Measurements from ENCODE around the gene GRIN2C. TPM values are rescaled to one million over a fixed set of nuclear protein-coding genes. Genes with fewer than 3 reads are reported as not detected.
A peak's percentile ranks its signal among the peaks of the same experiment; 100 is the strongest.

The GRIN2C gene
- total RNA-seq, 1 donor from 2014 or later, result 0.74 TPM

DNA sequence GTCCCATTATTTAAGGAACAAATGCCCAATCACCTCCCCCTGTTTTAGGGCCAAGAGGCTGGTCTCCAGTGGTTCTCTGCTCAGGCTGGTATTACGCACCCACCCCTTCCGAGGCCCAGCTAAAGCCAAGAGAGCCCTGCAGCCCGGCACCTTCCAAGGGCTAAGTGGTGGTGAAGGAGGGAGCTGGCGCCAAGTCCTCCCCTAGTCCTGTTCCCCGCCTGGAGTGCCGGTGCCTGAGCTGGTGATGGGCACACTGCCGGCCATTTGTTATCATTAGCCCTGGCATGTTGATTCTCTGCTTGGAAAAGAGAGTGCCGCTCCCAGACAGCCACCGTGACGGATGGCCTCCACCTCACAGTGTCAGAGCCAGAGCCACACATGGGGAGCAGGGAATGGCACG, 31.9 kb downstream of the GRIN2C start:
- no peak for DNase-seq (ENCODE audit: low spot score)
- H3K4me3 Mint-ChIP-seq (ENCODE audit: unreplicated experiment), result no peak overlapping the region
- H3K4me1 Mint-ChIP-seq (ENCODE audit: unreplicated experiment), result no peaks in the 10 kb centered on the region
- TF ChIP-seq, protein P1, sequence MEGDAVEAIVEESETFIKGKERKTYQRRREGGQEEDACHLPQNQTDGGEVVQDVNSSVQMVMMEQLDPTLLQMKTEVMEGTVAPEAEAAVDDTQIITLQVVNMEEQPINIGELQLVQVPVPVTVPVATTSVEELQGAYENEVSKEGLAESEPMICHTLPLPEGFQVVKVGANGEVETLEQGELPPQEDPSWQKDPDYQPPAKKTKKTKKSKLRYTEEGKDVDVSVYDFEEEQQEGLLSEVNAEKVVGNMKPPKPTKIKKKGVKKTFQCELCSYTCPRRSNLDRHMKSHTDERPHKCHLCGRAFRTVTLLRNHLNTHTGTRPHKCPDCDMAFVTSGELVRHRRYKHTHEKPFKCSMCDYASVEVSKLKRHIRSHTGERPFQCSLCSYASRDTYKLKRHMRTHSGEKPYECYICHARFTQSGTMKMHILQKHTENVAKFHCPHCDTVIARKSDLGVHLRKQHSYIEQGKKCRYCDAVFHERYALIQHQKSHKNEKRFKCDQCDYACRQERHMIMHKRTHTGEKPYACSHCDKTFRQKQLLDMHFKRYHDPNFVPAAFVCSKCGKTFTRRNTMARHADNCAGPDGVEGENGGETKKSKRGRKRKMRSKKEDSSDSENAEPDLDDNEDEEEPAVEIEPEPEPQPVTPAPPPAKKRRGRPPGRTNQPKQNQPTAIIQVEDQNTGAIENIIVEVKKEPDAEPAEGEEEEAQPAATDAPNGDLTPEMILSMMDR (IDR thresholded peaks at IDR 0.05; ENCODE audit: unreplicated experiment), result no peak
- H3K36me3 Mint-ChIP-seq (ENCODE audit: low read depth, unreplicated experiment), result peaks cover 14% of the 10 kb centered on the region
- no peaks in the 10 kb centered on the region for H3K9me3 Mint-ChIP-seq (ENCODE audit: unreplicated experiment)
- no peak overlapping the region for H3K27ac Mint-ChIP-seq (ENCODE audit: unreplicated experiment)
- H3K27me3 Mint-ChIP-seq (ENCODE audit: unreplicated experiment), result peaks cover 5% of the 10 kb centered on the region

DNA sequence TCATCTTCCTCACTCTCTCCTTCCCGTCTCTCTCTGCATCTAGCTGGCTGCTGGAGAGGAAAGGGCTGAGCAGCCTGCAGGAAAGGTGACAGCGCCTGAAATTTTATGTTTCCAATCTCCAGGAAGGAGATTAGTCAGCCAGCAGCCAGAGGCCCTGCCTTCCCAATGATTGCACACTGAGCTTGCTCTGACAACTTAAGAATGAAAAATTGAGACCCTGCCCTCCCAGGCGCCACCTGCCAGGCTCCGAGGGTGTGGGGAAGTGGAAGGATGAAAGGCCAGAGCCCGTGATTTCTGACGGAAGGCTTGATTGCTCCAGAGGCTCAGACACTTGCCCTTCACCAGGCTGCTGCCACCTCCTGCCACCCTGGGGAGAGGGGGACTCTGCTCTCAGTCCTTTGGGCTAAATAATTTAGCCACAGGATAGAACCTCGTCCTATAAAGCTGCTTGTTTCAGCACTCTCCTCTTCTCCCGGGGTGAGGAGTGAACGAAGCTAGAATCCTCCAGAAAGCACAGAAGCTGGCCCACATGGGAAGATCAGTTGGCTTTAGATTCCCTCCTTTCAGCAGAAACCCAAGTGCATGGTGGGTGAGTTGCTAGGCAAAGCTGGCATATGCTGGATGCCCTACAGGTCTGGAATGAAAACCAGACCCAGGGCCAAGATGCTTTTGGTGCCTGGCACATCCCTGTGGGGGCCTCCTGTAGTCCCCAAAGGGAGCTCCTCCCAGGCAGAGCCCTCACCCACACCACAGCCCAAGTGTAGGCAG, 33.5 kb downstream of the GRIN2C start:
- DNase-seq (ENCODE audit: low spot score), result no peak
- TF ChIP-seq, protein P1 (IDR thresholded peaks at IDR 0.05; ENCODE audit: unreplicated experiment), result no peak
- H3K27ac Mint-ChIP-seq (ENCODE audit: unreplicated experiment), result no peak overlapping the region
- no peaks in the 10 kb centered on the region for H3K4me1 Mint-ChIP-seq (ENCODE audit: unreplicated experiment)
- H3K9me3 Mint-ChIP-seq (ENCODE audit: unreplicated experiment), result no peaks in the 10 kb centered on the region
- H3K36me3 Mint-ChIP-seq (ENCODE audit: low read depth, unreplicated experiment), result peaks cover 11% of the 10 kb centered on the region
- peaks cover 5% of the 10 kb centered on the region for H3K27me3 Mint-ChIP-seq (ENCODE audit: unreplicated experiment)
- no peak overlapping the region for H3K4me3 Mint-ChIP-seq (ENCODE audit: unreplicated experiment)

DNA sequence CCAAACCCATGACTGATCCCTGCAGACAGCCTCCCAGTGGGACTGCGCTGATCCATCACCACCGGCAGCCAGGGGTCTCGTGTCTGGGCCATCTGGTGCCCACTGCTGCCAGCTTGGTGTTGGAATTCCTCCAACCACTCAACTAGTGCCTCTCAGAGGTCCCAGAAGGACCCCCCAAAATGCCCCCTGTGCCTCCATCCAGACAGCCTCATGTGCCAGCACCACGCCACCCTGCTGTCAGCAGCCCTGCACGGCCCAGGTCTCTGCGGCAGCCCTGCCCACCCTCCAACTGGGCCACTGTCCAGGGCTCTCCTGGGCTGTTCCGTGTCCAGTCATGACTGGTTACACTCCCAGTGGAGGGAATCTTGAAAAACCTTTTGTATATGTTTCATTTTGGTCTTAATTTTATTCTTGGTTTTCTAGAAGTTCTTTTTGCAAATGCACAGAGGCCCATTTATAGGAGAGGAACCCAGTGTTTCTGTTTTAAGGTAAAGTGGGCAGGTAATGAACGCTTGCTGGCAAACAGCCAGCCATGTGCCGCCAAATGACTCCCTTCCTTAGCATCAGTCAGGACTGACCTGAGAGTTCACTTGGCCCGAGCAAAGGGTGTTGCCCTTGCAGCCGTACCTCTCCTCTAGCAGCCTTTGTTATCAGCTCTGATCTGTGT, 34.6 kb downstream of the GRIN2C start:
- DNase-seq (ENCODE audit: low spot score), result no peak
- TF ChIP-seq, protein P1 (IDR thresholded peaks at IDR 0.05; ENCODE audit: unreplicated experiment), result no peak
- Mint-ChIP-seq H3K9me3 (ENCODE audit: unreplicated experiment) (no peaks in the 10 kb centered on the region), H3K27me3 (ENCODE audit: unreplicated experiment) (peaks cover 6% of the 10 kb centered on the region), H3K4me3 (ENCODE audit: unreplicated experiment) (peak overlapping the region; percentile 25), H3K36me3 (ENCODE audit: low read depth, unreplicated experiment) (peaks cover 14% of the 10 kb centered on the region), H3K27ac (ENCODE audit: unreplicated experiment) (no peak overlapping the region), H3K4me1 (ENCODE audit: unreplicated experiment) (no peaks in the 10 kb centered on the region)

DNA sequence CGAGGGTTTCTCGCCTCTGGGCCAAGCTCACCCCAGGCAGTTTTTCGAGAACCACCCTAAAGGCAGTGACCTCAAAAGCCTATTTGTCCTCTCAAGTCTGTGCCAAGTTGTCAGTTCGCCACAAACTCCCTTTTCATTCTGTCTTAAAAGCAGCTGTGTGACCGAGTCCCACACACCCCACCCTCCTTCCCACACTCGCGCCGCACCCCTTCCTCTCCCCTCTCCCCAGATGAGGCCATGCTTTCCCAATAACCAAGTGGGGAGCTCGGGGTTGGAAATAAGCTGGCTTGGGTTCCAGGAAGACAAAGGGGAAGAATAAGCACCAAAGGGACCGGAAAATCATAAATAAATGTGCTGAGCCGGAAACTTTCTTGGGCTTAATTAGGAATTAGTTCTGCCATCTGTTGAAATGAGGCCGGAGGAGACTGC, 36.7 kb downstream of the GRIN2C start:
- no peaks in the 10 kb centered on the region for H3K4me1 Mint-ChIP-seq (ENCODE audit: unreplicated experiment)
- no peaks in the 10 kb centered on the region for H3K9me3 Mint-ChIP-seq (ENCODE audit: unreplicated experiment)
- no peak overlapping the region for H3K27ac Mint-ChIP-seq (ENCODE audit: unreplicated experiment)
- TF ChIP-seq, protein P1 (IDR thresholded peaks at IDR 0.05; ENCODE audit: unreplicated experiment), result no peak
- peaks cover 24% of the 10 kb centered on the region for H3K36me3 Mint-ChIP-seq (ENCODE audit: low read depth, unreplicated experiment)
- no peak for DNase-seq (ENCODE audit: low spot score)
- H3K27me3 Mint-ChIP-seq (ENCODE audit: unreplicated experiment), result peaks cover 11% of the 10 kb centered on the region
- no peak overlapping the region for H3K4me3 Mint-ChIP-seq (ENCODE audit: unreplicated experiment)
